SJSA1 (cell line): Measurements from ENCODE around the gene ENPP6. TPM values are rescaled to one million over a fixed set of nuclear protein-coding genes. Genes with fewer than 3 reads are reported as not detected.

Source experiments
- DNase-seq, 2 experiments: peaks; one replicate each; pipeline ENCODE4 v3.0.0-alpha.2; 2015 to 2020; ENCODE audit warnings: low spot score in 2 of 2, low read depth in 1 of 2
- H3K27ac ChIP-seq: fragments of 250-450 bp; sonication (Bioruptor Pico); 2 replicates; pipeline ENCODE4 v1.5.1; 2020; ENCODE audit warnings: mild to moderate bottlenecking, moderate library complexity
- H3K27me3 ChIP-seq: fragments of 250-450 bp; sonication (Bioruptor Pico); replicated peaks from 2 replicates; pipeline ENCODE4 v1.5.1; 2020; ENCODE audit warnings: mild to moderate bottlenecking, moderate library complexity
- H3K36me3 ChIP-seq: fragments of 250-450 bp; sonication (Bioruptor Pico); 2 replicates; pipeline ENCODE4 v1.5.1; 2020; ENCODE audit warnings: mild to moderate bottlenecking
- H3K4me1 ChIP-seq: fragments of 250-450 bp; sonication (Bioruptor Pico); replicated peaks from 2 replicates; pipeline ENCODE4 v1.6.1; 2021; ENCODE audit warnings: mild to moderate bottlenecking
- H3K4me3 ChIP-seq: fragments of 250-450 bp; sonication (Bioruptor Pico); 2 replicates; pipeline ENCODE4 v1.5.1; 2020; ENCODE audit warnings: mild to moderate bottlenecking
- H3K9me3 ChIP-seq: fragments of 250-450 bp; sonication (Bioruptor Pico); replicated peaks from 2 replicates; pipeline ENCODE4 v1.5.1; 2020; ENCODE audit warnings: mild to moderate bottlenecking
- total RNA-seq: library from RNA; depleted of rRNA; stranded (reverse); fragments of >200 nt; shearing (Covaris generic); gene quantifications from 2 replicates; pipeline ENCODE4 v1.2.3, GENCODE V29; 2014

ENPP6 gene
- total RNA-seq, 1 experiment from 2014 or later = not detected

- DNase-seq = no peak
- Histone ChIP-seq H3K4me3 (no peak overlapping the region), H3K36me3 (no peaks in the 10 kb centered on the region), H3K27ac (no peak overlapping the region), H3K9me3 (no peaks in the 10 kb centered on the region), H3K4me1 (no peaks in the 10 kb centered on the region), H3K27me3 (no peaks in the 10 kb centered on the region)
These were observed 34.0 kb upstream of the ENPP6 start for GRCh38 chr4:184251670-184251980.

- Histone ChIP-seq H3K4me3 (no peak overlapping the region), H3K27ac (no peak overlapping the region), H3K27me3 (no peaks in the 10 kb centered on the region), H3K4me1 (no peaks in the 10 kb centered on the region), H3K36me3 (no peaks in the 10 kb centered on the region), H3K9me3 (no peaks in the 10 kb centered on the region)
- peak in 1 of 2 experiments; percentile 43 for DNase-seq
These were observed 33.4 kb upstream of the ENPP6 start for GRCh38 chr4:184250795-184251669.

- Histone ChIP-seq H3K4me3 (no peak overlapping the region), H3K27me3 (no peaks in the 10 kb centered on the region), H3K9me3 (no peaks in the 10 kb centered on the region), H3K27ac (no peak overlapping the region), H3K36me3 (no peaks in the 10 kb centered on the region), H3K4me1 (no peaks in the 10 kb centered on the region)
- no peak for DNase-seq
These were observed 30.5 kb upstream of the ENPP6 start for GRCh38 chr4:184248216-184248615.

- H3K4me3 ChIP-seq = no peak overlapping the region
- DNase-seq = no peak
- H3K27ac ChIP-seq = no peak overlapping the region
- no peaks in the 10 kb centered on the region; the same call in 1 of the 2 replicates for H3K27me3 ChIP-seq
- no peaks in the 10 kb centered on the region for H3K36me3 ChIP-seq
- no peaks in the 10 kb centered on the region for H3K4me1 ChIP-seq
- no peaks in the 10 kb centered on the region for H3K9me3 ChIP-seq
These were observed 29.7 kb upstream of the ENPP6 start for GRCh38 chr4:184247421-184247820.

GRCh38 chr4:184246426-184246825 is 28.8 kb upstream of the ENPP6 start:
- H3K36me3 ChIP-seq = no peaks in the 10 kb centered on the region
- no peaks in the 10 kb centered on the region; the same call in 1 of the 2 replicates for H3K27me3 ChIP-seq
- H3K9me3 ChIP-seq = no peaks in the 10 kb centered on the region
- H3K4me1 ChIP-seq = no peaks in the 10 kb centered on the region
- no peak overlapping the region for H3K27ac ChIP-seq
- no peak overlapping the region for H3K4me3 ChIP-seq
- no peak for DNase-seq

GRCh38 chr4:184238072-184238745 is 20.5 kb upstream of the ENPP6 start:
- no peak for DNase-seq

GRCh38 chr4:184237612-184238011 is 19.9 kb upstream of the ENPP6 start:
- H3K36me3 ChIP-seq = no peaks in the 10 kb centered on the region
- H3K4me1 ChIP-seq = peaks cover 7% of the 10 kb centered on the region
- no peaks in the 10 kb centered on the region; the same call in 1 of the 2 replicates for H3K27me3 ChIP-seq
- 0 out of 2 replicates have a peak, but pooled peaks cover 2% of the 10 kb centered on the region for H3K9me3 ChIP-seq
- no peak overlapping the region for H3K27ac ChIP-seq
- DNase-seq = no peak
- no peak overlapping the region for H3K4me3 ChIP-seq

More at GRCh38 chr4:184238072-184238745, 20.5 kb upstream of the ENPP6 start:
- H3K36me3 ChIP-seq = no peaks in the 10 kb centered on the region
- H3K27me3 ChIP-seq = no peaks in the 10 kb centered on the region; the same call in 1 of the 2 replicates
- no peak overlapping the region for H3K27ac ChIP-seq
- H3K9me3 ChIP-seq = 0 out of 2 replicates have a peak, but pooled peaks cover 2% of the 10 kb centered on the region
- no peak overlapping the region for H3K4me3 ChIP-seq
- H3K4me1 ChIP-seq = peaks cover 7% of the 10 kb centered on the region

GRCh38 chr4:184235526-184235925 is 17.9 kb upstream of the ENPP6 start:
- Histone ChIP-seq H3K36me3 (no peaks in the 10 kb centered on the region), H3K4me1 (peaks cover 7% of the 10 kb centered on the region), H3K27me3 (no peaks in the 10 kb centered on the region), H3K9me3 (0 out of 2 replicates have a peak, but pooled peaks cover 2% of the 10 kb centered on the region), H3K27ac (no peak overlapping the region), H3K4me3 (no peak overlapping the region)
- DNase-seq = no peak

- no peak overlapping the region for H3K4me3 ChIP-seq
- H3K9me3 ChIP-seq = 0 out of 2 replicates have a peak, but pooled peaks cover 2% of the 10 kb centered on the region
- H3K4me1 ChIP-seq = peaks cover 7% of the 10 kb centered on the region
- H3K27ac ChIP-seq = no peak overlapping the region
- DNase-seq = no peak
- no peaks in the 10 kb centered on the region for H3K27me3 ChIP-seq
- H3K36me3 ChIP-seq = no peaks in the 10 kb centered on the region
These were observed 16.5 kb upstream of the ENPP6 start for GRCh38 chr4:184234155-184234554.

GRCh38 chr4:184232975-184233374 is 15.3 kb upstream of the ENPP6 start:
- Histone ChIP-seq H3K27ac (no peak overlapping the region), H3K9me3 (0 out of 2 replicates have a peak, but pooled peaks cover 2% of the 10 kb centered on the region), H3K4me1 (peaks cover 7% of the 10 kb centered on the region), H3K36me3 (no peaks in the 10 kb centered on the region), H3K27me3 (no peaks in the 10 kb centered on the region), H3K4me3 (no peak overlapping the region)
- no peak for DNase-seq

GRCh38 chr4:184232202-184232601 is 14.5 kb upstream of the ENPP6 start:
- no peak overlapping the region for H3K4me3 ChIP-seq
- H3K36me3 ChIP-seq = no peaks in the 10 kb centered on the region
- no peak overlapping the region for H3K27ac ChIP-seq
- peaks cover 7% of the 10 kb centered on the region for H3K4me1 ChIP-seq
- no peaks in the 10 kb centered on the region for H3K27me3 ChIP-seq
- no peak for DNase-seq
- 0 out of 2 replicates have a peak, but pooled peaks cover 2% of the 10 kb centered on the region for H3K9me3 ChIP-seq

GRCh38 chr4:184231573-184231972 is 13.9 kb upstream of the ENPP6 start:
- no peaks in the 10 kb centered on the region for H3K27me3 ChIP-seq
- 0 out of 2 replicates have a peak, but pooled peaks cover 2% of the 10 kb centered on the region for H3K9me3 ChIP-seq
- DNase-seq = no peak
- no peaks in the 10 kb centered on the region for H3K36me3 ChIP-seq
- H3K27ac ChIP-seq = no peak overlapping the region
- H3K4me3 ChIP-seq = no peak overlapping the region
- peaks cover 3% of the 10 kb centered on the region for H3K4me1 ChIP-seq

GRCh38 chr4:184228056-184228705 is 10.5 kb upstream of the ENPP6 start:
- no peak overlapping the region for H3K27ac ChIP-seq

GRCh38 chr4:184216515-184216914 is 1.2 kb downstream of the ENPP6 start:
- Histone ChIP-seq H3K27ac (no peak overlapping the region), H3K36me3 (no peaks in the 10 kb centered on the region), H3K9me3 (no peaks in the 10 kb centered on the region), H3K27me3 (no peaks in the 10 kb centered on the region), H3K4me3 (no peak overlapping the region), H3K4me1 (no peaks in the 10 kb centered on the region)
- no peak for DNase-seq

More at GRCh38 chr4:184228056-184228705, 10.5 kb upstream of the ENPP6 start:
- Histone ChIP-seq H3K27me3 (no peaks in the 10 kb centered on the region), H3K4me1 (no peaks in the 10 kb centered on the region), H3K4me3 (no peak overlapping the region), H3K9me3 (no peaks in the 10 kb centered on the region), H3K36me3 (no peaks in the 10 kb centered on the region)
- no peak for DNase-seq
